ENCODE measurements around the gene SEMA7A.

The SEMA7A gene

DNA sequence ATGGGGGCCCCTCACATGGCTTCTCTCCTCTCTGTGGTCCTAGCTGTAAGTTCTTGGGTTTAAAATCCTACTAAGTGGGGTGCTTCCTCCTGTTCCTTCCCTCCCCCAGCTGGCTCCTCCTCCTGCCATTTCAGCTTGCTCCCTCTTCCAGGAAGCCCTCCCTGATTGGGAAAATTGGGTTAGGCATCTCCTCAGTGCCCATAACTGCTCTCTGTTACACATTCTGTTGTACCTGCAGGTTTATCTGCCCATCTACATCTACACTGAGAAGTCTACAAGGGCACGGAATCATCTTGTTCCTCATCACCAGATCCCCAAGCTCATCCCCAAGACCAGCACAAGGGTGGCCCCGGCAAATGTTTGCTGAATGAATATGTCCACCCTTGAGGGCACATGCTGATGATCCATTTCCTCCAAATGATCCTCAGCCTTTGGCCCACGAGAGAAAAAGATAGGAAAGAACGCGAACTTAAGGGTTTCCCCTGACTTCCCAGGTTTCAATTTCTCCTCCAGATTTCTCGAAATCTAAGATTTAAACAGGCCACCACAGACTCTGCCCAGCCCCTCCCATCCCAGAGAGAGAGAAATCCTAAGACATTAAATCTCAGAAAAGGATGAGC lies 3.9 kb downstream of the SEMA7A start:
- no peak for DNase-seq

DNA sequence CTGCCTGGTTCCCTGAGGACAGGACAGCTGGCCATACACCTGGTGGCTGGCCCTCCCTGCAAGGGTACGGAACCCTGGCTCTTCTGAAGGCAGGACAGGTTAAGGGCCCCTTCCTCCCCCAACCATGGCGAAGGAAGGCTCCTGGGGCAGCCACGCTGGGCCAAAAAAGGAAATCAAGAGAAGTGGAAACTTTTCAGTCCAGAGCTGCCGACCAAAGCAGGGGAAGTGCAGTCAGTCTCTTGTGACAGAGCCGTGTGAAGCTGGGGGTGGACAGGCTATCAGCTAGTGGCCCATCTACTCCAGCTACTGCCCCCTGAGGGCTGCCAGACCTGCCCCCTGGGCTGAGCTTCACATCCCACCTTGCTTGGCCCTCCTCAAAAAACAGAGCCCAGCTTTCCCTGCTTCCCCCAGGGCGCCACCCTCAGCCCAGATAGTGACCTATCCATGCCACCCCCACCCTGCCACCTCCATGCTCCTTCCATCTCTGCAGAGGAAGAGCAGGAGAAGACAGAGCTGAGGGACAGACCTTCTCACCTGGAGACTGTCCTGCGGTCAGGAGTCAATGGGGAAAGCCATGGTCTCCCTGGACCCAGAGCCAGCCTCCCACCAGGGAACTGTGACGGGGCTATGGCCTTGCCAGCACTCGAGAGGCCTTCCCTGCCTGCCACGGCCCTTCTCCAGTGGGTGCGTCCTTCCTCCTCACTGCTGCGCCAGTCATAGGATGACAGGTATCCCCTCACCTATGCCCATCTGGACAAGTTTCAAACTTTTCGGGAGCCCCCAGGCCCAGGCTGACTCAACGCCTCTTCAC lies 4.6 kb downstream of the SEMA7A start:
- no peak for DNase-seq

GRCh38 chr15:74428442-74428787 lies 5.3 kb downstream of the SEMA7A start:
- DNase-seq, result no peak

GRCh38 chr15:74427607-74428441 lies 5.9 kb downstream of the SEMA7A start:
- DNase-seq, result no peak

DNA sequence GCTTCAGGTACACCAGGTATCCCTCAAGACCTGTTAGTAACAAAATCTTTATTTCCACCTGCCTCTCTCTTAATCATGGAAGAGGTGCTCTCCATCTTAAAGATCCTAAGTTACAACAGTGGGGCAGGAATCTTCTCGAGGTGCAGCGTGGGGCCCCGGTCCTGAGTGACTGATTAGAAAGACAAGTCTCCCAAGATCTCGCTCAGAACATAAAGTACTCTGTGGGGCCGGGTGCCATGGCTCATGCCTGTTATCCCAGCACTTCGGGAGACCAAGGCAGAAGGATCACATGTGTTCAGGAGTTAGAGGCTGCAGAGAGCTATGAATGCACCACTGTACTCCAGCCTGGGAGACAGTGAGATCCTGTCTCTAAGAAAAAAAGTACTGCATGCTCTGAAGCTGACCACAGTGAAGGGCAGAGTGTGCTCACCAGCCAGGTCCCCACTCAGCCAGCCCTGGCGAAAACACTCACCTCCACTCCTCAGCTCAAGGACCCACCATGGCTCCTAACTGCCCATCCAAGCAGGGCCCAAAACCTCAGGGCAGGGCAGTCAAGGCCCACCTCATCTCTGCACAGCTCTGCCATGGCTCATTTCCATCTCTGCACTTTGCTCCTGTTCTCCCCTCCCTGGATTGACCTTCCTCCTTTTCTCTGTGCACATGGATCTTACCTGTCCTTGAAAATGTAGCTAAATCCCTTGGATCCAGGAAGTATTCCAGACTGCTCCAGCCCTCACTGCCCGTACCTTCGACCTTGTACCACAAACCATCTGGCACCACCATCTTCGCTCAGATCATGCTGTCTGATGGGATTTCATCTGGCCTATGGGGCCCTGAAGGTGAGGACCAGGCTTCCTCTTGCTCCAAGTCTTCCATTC lies 7.1 kb downstream of the SEMA7A start:
- no peak for DNase-seq

DNA sequence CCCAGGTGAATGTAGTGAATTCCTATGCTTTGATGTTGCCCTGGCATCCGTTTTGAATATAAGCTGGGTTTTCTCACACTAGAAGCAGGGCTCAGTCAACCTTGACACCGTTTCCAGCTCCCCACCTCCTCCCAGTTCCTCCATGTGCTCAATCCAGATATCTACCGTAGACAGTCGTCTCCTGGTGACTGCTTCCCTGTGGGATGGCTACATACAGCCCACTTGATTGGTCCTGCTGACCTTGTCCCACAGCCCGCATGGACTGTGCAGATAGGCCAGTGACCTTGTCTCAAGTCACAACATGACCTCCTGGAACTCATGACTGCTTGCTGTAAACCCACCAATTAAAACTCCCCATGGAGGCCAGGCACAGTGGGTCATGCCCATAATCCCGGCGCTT lies 8.1 kb downstream of the SEMA7A start:
- DNase-seq, result no peak

DNA sequence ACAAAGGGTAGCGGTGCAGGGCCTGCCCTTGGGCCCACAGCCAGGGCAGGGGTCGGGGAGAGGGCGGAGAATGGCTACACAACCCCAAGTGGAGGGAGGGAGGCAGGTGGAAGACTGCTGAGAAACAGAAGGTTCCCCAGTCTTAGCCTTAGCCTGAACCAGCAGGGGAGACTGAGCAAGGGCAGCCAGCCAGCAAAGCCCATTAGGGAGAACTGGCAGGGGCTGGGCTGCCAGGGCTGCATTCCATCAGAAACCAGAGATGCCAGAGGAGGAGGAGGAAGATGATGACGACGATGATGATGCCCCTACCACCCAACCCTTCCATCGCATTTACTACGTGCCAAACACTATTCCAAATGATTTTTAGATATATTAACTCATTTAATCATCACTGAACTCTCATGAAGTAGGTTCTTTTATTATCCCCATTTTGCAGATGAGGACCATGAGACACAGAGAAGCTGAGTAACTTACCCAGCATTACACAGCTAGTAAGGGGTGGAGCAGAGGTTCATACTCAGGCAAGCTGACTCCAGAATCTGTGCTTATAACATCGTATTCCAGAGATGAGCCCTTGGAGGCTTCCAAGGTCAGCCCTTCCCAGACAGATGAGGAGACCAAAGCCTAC lies 8.7 kb downstream of the SEMA7A start:
- DNase-seq, result no peak

DNA sequence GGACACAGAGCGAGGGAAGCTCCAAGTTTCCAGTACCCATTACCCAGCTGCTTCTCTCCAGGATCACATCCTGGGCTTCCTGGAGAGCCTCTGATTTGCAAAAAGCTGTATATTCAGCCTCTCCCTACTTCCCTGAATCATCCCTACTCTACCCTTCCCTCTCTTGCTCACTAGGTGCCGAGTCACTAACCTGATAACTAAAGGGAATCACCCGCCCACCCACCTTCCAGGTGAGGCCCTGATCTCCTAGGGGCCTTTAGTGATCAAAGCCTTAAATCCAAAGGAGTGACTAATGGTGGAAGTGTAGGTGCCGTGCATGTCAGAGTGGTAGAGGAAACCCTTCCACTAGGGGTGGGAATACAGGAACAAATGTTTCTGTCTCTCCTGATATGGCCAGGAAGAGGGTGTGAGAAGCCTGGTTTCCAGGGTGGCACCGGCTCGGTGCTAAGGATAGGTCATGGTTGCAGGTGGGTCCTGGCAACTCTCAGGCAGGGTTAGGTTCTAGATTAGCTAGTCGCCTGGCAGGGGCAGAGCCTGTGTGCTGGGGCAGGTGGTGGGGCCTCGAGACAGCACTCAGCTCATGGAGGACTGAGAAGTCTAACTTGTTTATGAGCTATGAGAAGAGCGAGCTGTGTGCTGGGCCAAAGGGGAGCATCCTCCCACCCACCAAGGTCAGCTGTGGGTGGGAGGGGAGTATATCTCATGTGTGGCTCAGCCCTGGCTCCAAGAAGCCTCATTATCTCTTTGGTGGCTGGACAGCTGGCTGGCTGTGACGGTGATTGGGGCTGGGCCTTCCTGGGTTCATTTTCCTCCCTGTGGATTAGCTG lies 10.1 kb downstream of the SEMA7A start:
- DNase-seq, result no peak

- DNase-seq, result peak; percentile 68
Observed at GRCh38 chr15:74422652-74423430, 10.9 kb downstream of the SEMA7A start.

GRCh38 chr15:74422265-74422651 lies 11.5 kb downstream of the SEMA7A start:
- DNase-seq, result no peak

DNA sequence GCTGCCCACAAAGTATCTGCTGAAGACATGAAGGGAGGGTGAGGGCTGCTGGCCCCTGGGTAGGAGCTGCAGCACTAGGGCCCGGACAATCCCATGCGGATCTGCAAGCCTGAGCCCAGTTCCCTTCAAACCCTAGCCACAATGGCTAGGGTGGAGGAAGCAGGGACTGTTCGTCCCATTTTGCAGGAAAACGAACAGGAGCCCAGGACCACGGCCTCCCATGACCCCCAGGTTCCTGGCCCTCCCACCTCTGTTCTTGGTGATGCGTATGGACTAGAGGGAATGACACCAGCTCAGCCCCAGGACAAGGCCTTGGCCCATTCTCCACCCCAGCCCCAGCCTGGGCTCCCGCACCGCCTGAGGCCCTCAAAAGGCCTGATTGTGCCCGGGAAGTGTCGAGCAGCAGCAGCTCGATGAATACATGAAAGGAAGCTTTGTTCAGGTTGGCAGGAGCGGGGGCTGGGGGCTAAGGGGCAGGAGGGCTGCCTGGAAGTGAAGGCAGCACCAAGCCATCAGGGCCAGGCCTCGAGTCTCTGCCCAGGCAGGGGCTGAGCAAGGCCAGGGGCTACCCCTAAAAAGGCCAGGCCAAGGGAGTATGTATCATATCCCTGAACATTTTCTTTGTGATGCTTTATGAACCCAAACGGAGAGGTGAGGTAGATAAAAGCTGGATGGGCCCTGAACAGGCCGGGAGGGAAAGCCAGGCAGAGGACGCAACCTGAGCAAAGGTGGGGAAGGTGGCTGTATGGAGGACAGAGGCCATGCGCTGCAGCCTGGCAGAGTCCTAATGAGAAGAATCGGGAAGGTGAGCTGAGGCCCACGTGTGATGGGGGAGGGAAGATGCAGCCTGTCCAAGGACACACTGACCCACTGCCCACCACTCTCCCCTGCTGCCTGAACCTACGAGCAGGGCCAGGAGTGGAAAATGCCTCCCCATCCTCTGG lies 12.2 kb downstream of the SEMA7A start:
- no peak for DNase-seq

GRCh38 chr15:74420193-74420905 lies 13.4 kb downstream of the SEMA7A start:
- DNase-seq, result no peak

DNA sequence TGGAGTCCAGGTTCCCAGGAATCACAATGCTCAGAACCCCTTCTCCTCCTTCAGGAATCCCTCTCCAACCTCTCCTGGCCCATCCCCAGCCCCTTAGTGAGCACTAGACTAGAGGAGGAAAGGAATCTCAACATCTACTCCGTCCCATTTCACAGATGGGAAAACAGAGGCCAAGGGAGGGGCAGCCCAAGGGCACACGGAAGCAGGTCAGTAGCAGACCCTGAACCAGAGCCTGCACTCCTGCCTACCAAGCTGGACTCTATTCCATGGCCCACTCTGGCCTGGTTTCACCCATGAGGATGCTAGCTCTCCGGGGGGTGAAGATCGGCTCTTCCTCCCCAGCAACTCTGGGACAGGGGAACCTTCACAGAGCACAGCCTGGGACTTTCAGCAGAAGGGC lies 14.3 kb downstream of the SEMA7A start:
- no peak for DNase-seq

GRCh38 chr15:74418575-74419338 lies 15.0 kb downstream of the SEMA7A start:
- no peak for DNase-seq

DNA sequence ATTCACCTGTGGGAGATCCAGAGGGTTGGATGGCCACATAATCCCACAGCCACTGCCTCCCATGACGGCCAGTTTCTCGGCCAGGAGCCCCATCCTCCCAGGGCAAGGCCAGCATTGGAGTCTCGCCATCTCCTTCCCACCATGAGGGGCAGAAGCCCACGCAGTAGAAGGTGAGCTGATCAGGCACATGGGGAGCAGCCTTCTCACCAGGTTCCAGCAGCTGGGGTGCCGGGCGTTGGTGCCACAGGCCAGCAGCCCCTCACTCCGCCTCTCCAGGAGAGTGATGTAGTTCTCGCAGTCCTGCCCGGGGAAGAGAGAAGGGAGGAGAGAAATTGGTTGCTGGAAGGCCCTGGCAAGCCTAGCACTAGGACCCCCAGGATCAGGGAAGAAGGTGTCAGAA lies 16.1 kb downstream of the SEMA7A start:
- no peak for DNase-seq

DNA sequence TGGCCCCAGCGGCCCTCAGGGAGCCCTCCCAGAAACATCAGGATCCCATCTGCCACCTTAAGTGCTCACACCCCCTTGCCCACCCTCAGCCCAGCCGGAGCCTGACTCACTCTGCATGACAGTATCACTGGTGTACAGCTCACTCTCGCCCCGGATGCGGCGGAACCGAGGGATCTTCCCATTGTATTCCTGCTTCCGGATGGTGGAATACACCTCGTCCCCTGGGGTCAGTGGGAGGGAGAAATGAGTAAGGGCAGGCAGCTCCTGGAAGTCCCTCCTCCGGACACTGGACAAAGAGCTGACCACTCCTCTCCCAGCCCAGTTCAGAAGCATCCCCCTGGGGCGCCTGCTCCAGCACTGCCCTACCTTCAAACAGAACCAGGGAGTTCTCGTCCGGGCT lies 16.5 kb downstream of the SEMA7A start:
- DNase-seq, result peak; percentile 73

GRCh38 chr15:74415966-74416916 lies 17.5 kb downstream of the SEMA7A start:
- DNase-seq, result no peak
